Measurements from ENCODE around the gene INTS13. TPM values are rescaled to one million over a fixed set of nuclear protein-coding genes. Genes with fewer than 3 reads are reported as not detected.

The INTS13 gene
- total and polyA plus RNA-seq, 2 donors (not counting 3 experiments of a cell fraction or from before 2014, with no cell fraction given), result 8.7 to 35.9 TPM

DNA sequence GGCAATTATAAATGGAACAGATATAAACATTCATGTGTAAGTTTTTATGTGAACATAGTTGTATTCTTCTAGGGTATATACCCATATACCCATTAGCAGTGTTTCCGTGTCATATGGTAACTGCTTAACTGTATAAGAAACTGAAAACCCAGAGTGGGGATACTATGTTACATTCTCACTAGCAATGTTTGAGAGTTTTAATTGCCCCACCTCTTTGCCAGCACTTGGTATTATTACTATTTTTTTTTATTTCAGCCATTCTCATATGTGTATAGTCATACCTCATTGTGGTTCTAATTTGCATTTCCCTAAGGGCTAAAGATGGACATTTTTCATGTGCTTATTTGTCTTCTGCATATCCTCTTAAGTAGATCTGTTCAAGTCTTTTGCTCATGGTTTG lies 76.1 kb downstream of the INTS13 start:
- TF ChIP-seq POLR2A (IDR thresholded peaks at IDR 0.05; ENCODE audit: low read depth, low read length) (no peak), GATA2 (IDR thresholded peaks at IDR 0.05; ENCODE audit: insufficient read depth, insufficient read length, low read depth, low read length) (no peak), JUN (IDR thresholded peaks at IDR 0.05; ENCODE audit: borderline replicate concordance, insufficient read depth, insufficient read length, low read depth) (no peak), FOS (IDR thresholded peaks at IDR 0.05; ENCODE audit: borderline replicate concordance, insufficient read depth, low read length) (no peak), MYC (IDR thresholded peaks at IDR 0.05; ENCODE audit: low read depth, low read length) (no peak), EZH2 (IDR thresholded peaks at IDR 0.05; ENCODE audit: borderline replicate concordance, low read depth, low read length, severe bottlenecking) (no peak), POLR2AphosphoS5 (IDR thresholded peaks at IDR 0.05; ENCODE audit: insufficient read depth, low read depth, low read length) (no peak)
- TF ChIP-seq, protein P1, sequence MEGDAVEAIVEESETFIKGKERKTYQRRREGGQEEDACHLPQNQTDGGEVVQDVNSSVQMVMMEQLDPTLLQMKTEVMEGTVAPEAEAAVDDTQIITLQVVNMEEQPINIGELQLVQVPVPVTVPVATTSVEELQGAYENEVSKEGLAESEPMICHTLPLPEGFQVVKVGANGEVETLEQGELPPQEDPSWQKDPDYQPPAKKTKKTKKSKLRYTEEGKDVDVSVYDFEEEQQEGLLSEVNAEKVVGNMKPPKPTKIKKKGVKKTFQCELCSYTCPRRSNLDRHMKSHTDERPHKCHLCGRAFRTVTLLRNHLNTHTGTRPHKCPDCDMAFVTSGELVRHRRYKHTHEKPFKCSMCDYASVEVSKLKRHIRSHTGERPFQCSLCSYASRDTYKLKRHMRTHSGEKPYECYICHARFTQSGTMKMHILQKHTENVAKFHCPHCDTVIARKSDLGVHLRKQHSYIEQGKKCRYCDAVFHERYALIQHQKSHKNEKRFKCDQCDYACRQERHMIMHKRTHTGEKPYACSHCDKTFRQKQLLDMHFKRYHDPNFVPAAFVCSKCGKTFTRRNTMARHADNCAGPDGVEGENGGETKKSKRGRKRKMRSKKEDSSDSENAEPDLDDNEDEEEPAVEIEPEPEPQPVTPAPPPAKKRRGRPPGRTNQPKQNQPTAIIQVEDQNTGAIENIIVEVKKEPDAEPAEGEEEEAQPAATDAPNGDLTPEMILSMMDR (IDR thresholded peaks at IDR 0.05; ENCODE audit: extremely low read depth in 1 of 2, insufficient read depth in 1 of 2, low read depth in 1 of 2, low read length in 2 of 2), result no peak
- TF ChIP-seq, protein P2, sequence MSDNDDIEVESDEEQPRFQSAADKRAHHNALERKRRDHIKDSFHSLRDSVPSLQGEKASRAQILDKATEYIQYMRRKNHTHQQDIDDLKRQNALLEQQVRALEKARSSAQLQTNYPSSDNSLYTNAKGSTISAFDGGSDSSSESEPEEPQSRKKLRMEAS (IDR thresholded peaks at IDR 0.05; ENCODE audit: insufficient read depth, insufficient read length), result no peak
- no peaks in the 10 kb centered on the region for H3K79me2 ChIP-seq (ENCODE audit: control insufficient read depth, insufficient read depth, low read length)
- ChIA-PET CTCF (no interaction called here), POLR2A (no interaction called here)
- BruUV-seq (replicated peaks), result no TSS peak
- H2AFZ ChIP-seq (ENCODE audit: low read depth, low read length), result no peak overlapping the region
- peaks cover 2% of the 10 kb centered on the region for H3K9me1 ChIP-seq (replicated peaks; ENCODE audit: control insufficient read depth, extremely low read depth, insufficient read depth, low read length)
- no peak for DNase-seq (ENCODE audit: low read depth, low spot score)
- no peaks in the 10 kb centered on the region for H3K27me3 ChIP-seq (ENCODE audit: control insufficient read depth in 2 of 2, insufficient read depth in 2 of 2, low read length in 2 of 2)
- no peak overlapping the region for H3K27ac ChIP-seq (ENCODE audit: insufficient read depth, low read depth, low read length)
- no peak overlapping the region for H3K9ac ChIP-seq (replicated peaks; ENCODE audit: extremely low read depth, insufficient read depth, low read length)
- intact Hi-C loops (cut with micrococcal nuclease) (no loop called here), dilution Hi-C loops (cut with MboI; ENCODE audit: extremely low pct_ligation_motif_present, low sequenced_read_pairs) (no loop called here)
- H3K36me3 ChIP-seq (ENCODE audit: control insufficient read depth in 2 of 2, extremely low read depth in 1 of 2, insufficient read depth in 2 of 2, low read length in 2 of 2), result no peaks in the 10 kb centered on the region
- H4K20me1 ChIP-seq (replicated peaks; ENCODE audit: control insufficient read depth, extremely low read depth, insufficient read depth, low read length), result no peaks in the 10 kb centered on the region
- H3K4me2 ChIP-seq (ENCODE audit: insufficient read depth, low read length), result no peak overlapping the region
- peaks cover 18% of the 10 kb centered on the region for H3K4me1 ChIP-seq (ENCODE audit: control insufficient read depth, extremely low read depth, insufficient read depth, low read length)
- no peak for FAIRE-seq
- no peaks in the 10 kb centered on the region for H3K9me3 ChIP-seq (replicated peaks; ENCODE audit: control insufficient read depth, insufficient read depth, low read length)
- no peak overlapping the region for H3K4me3 ChIP-seq (replicated peaks in 1 of 3; ENCODE audit: insufficient read depth in 1 of 3, low read depth in 1 of 3, low read length in 3 of 3)

All from endothelial cell of umbilical vein (primary cell).